Loucy (cell line): Measurements from ENCODE around the gene SEC14L1.

Experiments used
- H2AFZ ChIP-seq: fragments of 200-600 bp; sonication (generic); 2 replicates; pipeline ENCODE4 v1.6.0; 2016; ENCODE audit warnings: antibody characterized with exemption, mild to moderate bottlenecking, low read length, moderate library complexity
- H3F3A ChIP-seq: fragments of 200-600 bp; 2 replicates; pipeline ENCODE4 v1.6.0; 2016; ENCODE audit warnings: antibody characterized with exemption, low read depth, mild to moderate bottlenecking
- H3K27me3 ChIP-seq: fragments of 200-600 bp; sonication (generic); 2 replicates; pipeline ENCODE4 v1.6.1; 2014; ENCODE audit warnings: low read length, mild to moderate bottlenecking; ENCODE audit not compliant: insufficient read depth, poor library complexity, severe bottlenecking
- H3K36me3 ChIP-seq: fragments of 200-600 bp; sonication (generic); 2 replicates; pipeline ENCODE4 v1.6.1; 2016; ENCODE audit warnings: low read length; ENCODE audit not compliant: insufficient read depth
- H3K4me1 ChIP-seq: fragments of 200-600 bp; sonication (generic); 2 replicates; pipeline ENCODE4 v1.5.1; 2014; ENCODE audit warnings: low read length, mild to moderate bottlenecking; ENCODE audit not compliant: insufficient read depth, poor library complexity, severe bottlenecking
- H3K4me2 ChIP-seq: fragments of 200-600 bp; sonication (generic); 2 replicates; pipeline ENCODE4 v1.6.0; 2014; ENCODE audit warnings: antibody characterized with exemption, low read length, low read depth, mild to moderate bottlenecking; ENCODE audit not compliant: poor library complexity, severe bottlenecking
- H3K4me3 ChIP-seq: fragments of 200-600 bp; sonication (generic); 2 replicates; pipeline ENCODE4 v1.5.1; 2014; ENCODE audit warnings: low read length, mild to moderate bottlenecking, mixed read lengths; ENCODE audit not compliant: poor library complexity, severe bottlenecking
- H3K79me2 ChIP-seq: fragments of 200-600 bp; sonication (generic); 2 replicates; pipeline ENCODE4 v1.6.1; 2014; ENCODE audit warnings: low read length; ENCODE audit not compliant: insufficient read depth
- H3K9ac ChIP-seq: fragments of 200-600 bp; sonication (generic); 2 replicates; pipeline ENCODE4 v1.6.0; 2014; ENCODE audit warnings: mild to moderate bottlenecking, low read depth, low read length, moderate library complexity; ENCODE audit not compliant: poor library complexity, severe bottlenecking
- H3K9me2 ChIP-seq: fragments of 200-600 bp; sonication (generic); replicated peaks from 2 replicates; pipeline ENCODE4 v1.6.1; 2016; ENCODE audit warnings: low read depth, low read length, mixed read lengths
- H3K9me3 ChIP-seq: fragments of 200-600 bp; sonication (generic); 2 replicates; pipeline ENCODE4 v1.6.1; 2014; ENCODE audit warnings: mild to moderate bottlenecking, antibody characterized with exemption, low read length, low read depth; ENCODE audit not compliant: insufficient read depth
- H4K20me1 ChIP-seq: fragments of 200-600 bp; sonication (generic); 2 replicates; pipeline ENCODE4 v1.6.0; 2014; ENCODE audit warnings: antibody characterized with exemption, low read length, mild to moderate bottlenecking; ENCODE audit not compliant: insufficient read depth, poor library complexity, severe bottlenecking
- CTCF ChIP-seq: fragments of 200-600 bp; sonication (generic); conservative IDR thresholded peaks from 2 replicates; pipeline ENCODE4 v1.5.1; 2014; ENCODE audit warnings: mild to moderate bottlenecking, antibody characterized with exemption, low read length
- EZH2phosphoT487 ChIP-seq: fragments of 200-600 bp; IDR thresholded peaks from 2 replicates; pipeline ENCODE4 v1.6.1; 2018; ENCODE audit warnings: antibody characterized with exemption, mild to moderate bottlenecking, moderate library complexity, borderline replicate concordance

The SEC14L1 gene

GRCh38 chr17:77144227-77144626 lies 3.5 kb downstream of the SEC14L1 start:
- Histone ChIP-seq H3K27me3 (no peaks in the 10 kb centered on the region), H3K4me2 (peak overlapping the region; percentile 71), H3K79me2 (peaks cover 63% of the 10 kb centered on the region), H3K9me3 (no peaks in the 10 kb centered on the region), H2AFZ (no peak overlapping the region), H3F3A (no peaks in the 10 kb centered on the region), H3K9ac (peak overlapping the region; percentile 66), H3K36me3 (peaks cover 19% of the 10 kb centered on the region; the same call in 1 of the 2 replicates), H3K9me2 (no peaks in the 10 kb centered on the region), H3K4me1 (peaks cover 48% of the 10 kb centered on the region), H4K20me1 (peaks cover 16% of the 10 kb centered on the region), H3K4me3 (peak overlapping the region; percentile 87)
- TF ChIP-seq CTCF, result no peak

- peak overlapping the region; percentile 59 for H3K9ac ChIP-seq
- peaks cover 63% of the 10 kb centered on the region for H3K79me2 ChIP-seq
- no peaks in the 10 kb centered on the region for H3K9me2 ChIP-seq
- peaks cover 41% of the 10 kb centered on the region for H3K4me1 ChIP-seq
- H2AFZ ChIP-seq, result no peak overlapping the region
- TF ChIP-seq EZH2phosphoT487 (no peak), CTCF (no peak)
- peaks cover 19% of the 10 kb centered on the region; the same call in 1 of the 2 replicates for H3K36me3 ChIP-seq
- H3K4me3 ChIP-seq, result peak overlapping the region; percentile 48
- peaks cover 16% of the 10 kb centered on the region for H4K20me1 ChIP-seq
- no peaks in the 10 kb centered on the region for H3K27me3 ChIP-seq
- H3F3A ChIP-seq, result no peaks in the 10 kb centered on the region
- peak overlapping the region; percentile 71 for H3K4me2 ChIP-seq
- no peaks in the 10 kb centered on the region for H3K9me3 ChIP-seq
Measured at GRCh38 chr17:77145224-77145611, 4.4 kb downstream of the SEC14L1 start.

GRCh38 chr17:77145612-77146245 lies 5.0 kb downstream of the SEC14L1 start:
- no peaks in the 10 kb centered on the region for H3F3A ChIP-seq
- no peaks in the 10 kb centered on the region for H3K9me3 ChIP-seq
- H3K79me2 ChIP-seq, result peaks cover 67% of the 10 kb centered on the region
- peaks cover 16% of the 10 kb centered on the region for H4K20me1 ChIP-seq
- no peak overlapping the region for H2AFZ ChIP-seq
- peaks cover 19% of the 10 kb centered on the region; the same call in 1 of the 2 replicates for H3K36me3 ChIP-seq
- no peaks in the 10 kb centered on the region for H3K9me2 ChIP-seq
- peak overlapping the region; percentile 59 for H3K9ac ChIP-seq
- H3K4me2 ChIP-seq, result peak overlapping the region; percentile 71
- TF ChIP-seq EZH2phosphoT487, result no peak
- no peak for TF ChIP-seq CTCF
- H3K4me1 ChIP-seq, result peaks cover 40% of the 10 kb centered on the region
- no peaks in the 10 kb centered on the region for H3K27me3 ChIP-seq
- H3K4me3 ChIP-seq, result peak overlapping the region; percentile 48
